Measurements from ENCODE around the gene CPN2. TPM values are rescaled to one million over a fixed set of nuclear protein-coding genes. Genes with fewer than 3 reads are reported as not detected.

CPN2 gene
- polyA plus RNA-seq, 2 of the 4 experiments (the other 2 are of a cell fraction): not detected

GRCh38 chr3:194312186-194312742 lies 38.9 kb downstream of the CPN2 start:
- ChIA-PET CTCF (interaction anchor here (8.9 kb wide), 1 partner anchor 527 kb away, joined by 213 read pairs; no protein-coding TSS in a partner anchor), POLR2A (interaction anchor here (0.9 to 2.0 kb wide), 3 partner anchors 171 to 532 kb away, joined by 3 to 11 read pairs (median 7); partner anchors contain the start of gene HES1)
- H3K27ac ChIP-seq: peak overlapping the region; percentile 78 to 88
- 67% methylated on average over 7 of the region's 7 CpGs for WGBS (ENCODE audit: missing lambda C conversion rate)
- ATAC-seq (no peak), DNase-seq (ENCODE audit: low read depth in 1 of 2, low spot score in 1 of 2) (no peak), FAIRE-seq (no peak)
- H3K4me3 ChIP-seq: no peak overlapping the region
- no peak for TF ChIP-seq BHLHE40 (IDR thresholded peaks at IDR 0.05; ENCODE audit: low read depth, low read length)
- H3K4me2 ChIP-seq: peak overlapping the region; percentile 65
- peaks cover 55% of the 10 kb centered on the region for H3K4me1 ChIP-seq
- H3K9me3 ChIP-seq: no peaks in the 10 kb centered on the region

- WGBS (ENCODE audit: missing lambda C conversion rate): 93% methylated on average over 2 of the region's 2 CpGs
- no peak for FAIRE-seq
- Histone ChIP-seq H3K4me1 (peaks cover 49% of the 10 kb centered on the region), H3K4me2 (no peak overlapping the region), H3K9me3 (no peaks in the 10 kb centered on the region), H3K4me3 (no peak overlapping the region), H3K27ac (no peak overlapping the region)
- ChIA-PET CTCF (interaction anchor here (1.1 kb wide), 1 partner anchor 530 kb away, joined by 4 read pairs; no protein-coding TSS in a partner anchor), POLR2A (no interaction called here)
- DNase-seq (ENCODE audit: low read depth in 1 of 2, low spot score in 1 of 2): no peak
- ATAC-seq: no peak
- TF ChIP-seq JUNB (IDR thresholded peaks at IDR 0.05) (no peak), ZNF302 (CRISPR knock-in tag; IDR thresholded peaks at IDR 0.05) (no peak), HOXB5 (CRISPR knock-in tag; IDR thresholded peaks at IDR 0.05) (no peak), REST (IDR thresholded peaks at IDR 0.05) (no peak), HOXA7 (CRISPR knock-in tag; IDR thresholded peaks at IDR 0.05) (no peak), EP300 (IDR thresholded peaks at IDR 0.05) (no peak), NR3C1 (IDR thresholded peaks at IDR 0.05) (no peak), RARB (CRISPR knock-in tag; IDR thresholded peaks at IDR 0.05) (no peak), NPAS2 (CRISPR knock-in tag; IDR thresholded peaks at IDR 0.05; ENCODE audit: borderline replicate concordance) (no peak), GATA3 (IDR thresholded peaks at IDR 0.05; ENCODE audit: borderline replicate concordance) (no peak), ESRRA (IDR thresholded peaks at IDR 0.05; ENCODE audit: borderline replicate concordance, low read length) (no peak), HMGXB4 (CRISPR knock-in tag; IDR thresholded peaks at IDR 0.05; ENCODE audit: borderline replicate concordance) (no peak), KDM5A (IDR thresholded peaks at IDR 0.05) (no peak), POLR2A (IDR thresholded peaks at IDR 0.05; ENCODE audit: low read length) (no peak), PBX3 (IDR thresholded peaks at IDR 0.05) (no peak), BHLHE40 (IDR thresholded peaks at IDR 0.05; ENCODE audit: low read depth, low read length) (no peak), TFCP2L1 (CRISPR knock-in tag; IDR thresholded peaks at IDR 0.05) (no peak)
- TF ChIP-seq, protein P1, sequence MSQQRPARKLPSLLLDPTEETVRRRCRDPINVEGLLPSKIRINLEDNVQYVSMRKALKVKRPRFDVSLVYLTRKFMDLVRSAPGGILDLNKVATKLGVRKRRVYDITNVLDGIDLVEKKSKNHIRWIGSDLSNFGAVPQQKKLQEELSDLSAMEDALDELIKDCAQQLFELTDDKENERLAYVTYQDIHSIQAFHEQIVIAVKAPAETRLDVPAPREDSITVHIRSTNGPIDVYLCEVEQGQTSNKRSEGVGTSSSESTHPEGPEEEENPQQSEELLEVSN (IDR thresholded peaks at IDR 0.05; ENCODE audit: borderline replicate concordance, low read depth): no peak
Observed at GRCh38 chr3:194311000-194311399, 40.1 kb downstream of the CPN2 start.
